SK-N-SH treated with all-trans-retinoic acid at 6 μM for 48 hours (cell line): ENCODE measurements around the gene TWNK.

ENCODE experiments used
- BACH2 ChIP-seq: fragments of 250-450 bp; sonication (Bioruptor Pico); IDR thresholded peaks from 2 replicates; pipeline ENCODE4 v1.9.0; 2021; ENCODE audit warnings: mild to moderate bottlenecking, borderline replicate concordance
- ISL1 ChIP-seq: fragments of 250-450 bp; sonication (Bioruptor Pico); IDR thresholded peaks from 2 replicates; pipeline ENCODE4 v2.1.2; 2022; ENCODE audit warnings: mild to moderate bottlenecking, moderate library complexity
- RARB ChIP-seq: fragments of 250-450 bp; sonication (Bioruptor Pico); IDR thresholded peaks from 2 replicates; pipeline ENCODE4 v1.8.0; 2021; ENCODE audit warnings: mild to moderate bottlenecking, moderate library complexity
- TF ChIP-seq, protein P1 (sequence below): fragments of 250-450 bp; sonication (Bioruptor Pico); IDR thresholded peaks from 2 replicates; pipeline ENCODE4 v1.5.1; 2020; ENCODE audit warnings: low read depth, mild to moderate bottlenecking, moderate library complexity

DNA sequence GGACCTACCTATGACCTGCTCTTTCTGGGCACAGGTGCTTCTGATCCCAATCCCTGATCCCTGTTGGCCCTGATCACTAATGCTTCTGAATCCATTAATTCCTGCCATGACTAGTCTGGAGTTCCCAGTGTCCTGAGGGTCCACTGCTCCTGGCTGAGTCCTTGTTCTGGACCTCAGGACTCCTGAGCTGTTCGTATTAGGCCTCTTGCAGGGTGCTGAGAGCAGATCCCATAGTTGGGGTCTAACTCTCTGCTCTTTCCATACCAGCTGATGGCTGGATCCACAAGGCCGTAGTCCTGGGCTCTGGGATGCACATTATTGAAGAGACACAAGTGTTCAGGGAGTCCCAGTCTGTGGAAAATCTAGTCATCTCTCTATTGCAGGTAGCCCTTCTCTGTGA is 7.0 kb upstream of the TWNK start:
- TF ChIP-seq BACH2 (CRISPR knock-in tag) (no peak), RARB (CRISPR knock-in tag) (no peak), ISL1 (CRISPR knock-in tag) (no peak)
- TF ChIP-seq, protein P1, sequence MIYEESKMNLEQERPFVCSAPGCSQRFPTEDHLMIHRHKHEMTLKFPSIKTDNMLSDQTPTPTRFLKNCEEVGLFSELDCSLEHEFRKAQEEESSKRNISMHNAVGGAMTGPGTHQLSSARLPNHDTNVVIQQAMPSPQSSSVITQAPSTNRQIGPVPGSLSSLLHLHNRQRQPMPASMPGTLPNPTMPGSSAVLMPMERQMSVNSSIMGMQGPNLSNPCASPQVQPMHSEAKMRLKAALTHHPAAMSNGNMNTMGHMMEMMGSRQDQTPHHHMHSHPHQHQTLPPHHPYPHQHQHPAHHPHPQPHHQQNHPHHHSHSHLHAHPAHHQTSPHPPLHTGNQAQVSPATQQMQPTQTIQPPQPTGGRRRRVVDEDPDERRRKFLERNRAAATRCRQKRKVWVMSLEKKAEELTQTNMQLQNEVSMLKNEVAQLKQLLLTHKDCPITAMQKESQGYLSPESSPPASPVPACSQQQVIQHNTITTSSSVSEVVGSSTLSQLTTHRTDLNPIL (CRISPR knock-in tag), result no peak
